Common myeloid progenitor, CD34-positive (primary cell): Measurements from ENCODE around the gene CDC14A.

Experiments used
- CTCF ChIA-PET: fragments of 350-600 bp; sonication (Branson Sonifier 250); formaldehyde crosslinking; loops from one replicate; lab custom pipeline; 2021; ENCODE audit warnings: antibody characterized with exemption; lab: Charles Lee
- POLR2A ChIA-PET: fragments of 350-600 bp; sonication (Branson Sonifier 250); formaldehyde crosslinking; loops from one replicate; lab custom pipeline; 2021; ENCODE audit warnings: antibody characterized with exemption; lab: Charles Lee
- DNase-seq, 3 donors: peaks; one replicate each; pipeline versions ENCODE4 v3.0.0 to v3.0.0-alpha.2; 2013
- H3K27ac ChIP-seq, 2 experiments: 1 replicate in 1 of 2; 2 replicates in 1 of 2; pipeline ENCODE4 v1.7.0; 2013; ENCODE audit warnings: inconsistent platforms in 2 of 2, low read length in 2 of 2, mild to moderate bottlenecking in 2 of 2, low read depth in 1 of 2, moderate library complexity in 1 of 2; ENCODE audit not compliant: severe bottlenecking in 2 of 2, insufficient read depth in 1 of 2, poor library complexity in 1 of 2
- H3K27me3 ChIP-seq, 5 experiments: replicated peaks in 2 of 5; 1 replicate in 3 of 5; 2 replicates in 2 of 5; pipeline versions ENCODE4 v1.6.1 to v1.7.0; 2013; ENCODE audit warnings: low read length in 4 of 5, mild to moderate bottlenecking in 2 of 5, moderate library complexity in 2 of 5, inconsistent platforms in 1 of 5; ENCODE audit not compliant: insufficient read depth in 5 of 5, control insufficient read depth in 4 of 5
- H3K36me3 ChIP-seq, 4 experiments: 1 replicate in 2 of 4; 2 replicates in 2 of 4; pipeline versions ENCODE4 v1.6.1 to v1.7.0; 2013; ENCODE audit warnings: low read length in 3 of 4, control low read depth in 1 of 4, mild to moderate bottlenecking in 1 of 4; ENCODE audit not compliant: control insufficient read depth in 4 of 4, insufficient read depth in 4 of 4
- H3K4me1 ChIP-seq, 4 experiments: 1 replicate in 3 of 4; 2 replicates in 1 of 4; pipeline versions ENCODE4 v1.6.1 to v1.7.1; 2013; ENCODE audit warnings: low read length in 3 of 4, mild to moderate bottlenecking in 3 of 4, control low read depth in 1 of 4, inconsistent platforms in 1 of 4, moderate library complexity in 1 of 4; ENCODE audit not compliant: control insufficient read depth in 4 of 4, insufficient read depth in 4 of 4; ENCODE audit errors: control extremely low read depth in 1 of 4
- H3K4me3 ChIP-seq, 7 experiments: 1 replicate in 4 of 7; 2 replicates in 3 of 7; pipeline versions ENCODE4 v1.5.1 to v1.7.0; 2013; ENCODE audit warnings: mild to moderate bottlenecking in 7 of 7, low read length in 6 of 7, moderate library complexity in 6 of 7, inconsistent platforms in 2 of 7, low read depth in 2 of 7, control low read depth in 1 of 7; ENCODE audit not compliant: insufficient read depth in 4 of 7, control insufficient read depth in 1 of 7; ENCODE audit errors: extremely low read depth in 1 of 7
- H3K9me3 ChIP-seq, 5 experiments: 1 replicate in 4 of 5; 2 replicates in 1 of 5; pipeline versions ENCODE4 v1.6.1 to v1.7.1; 2013; ENCODE audit warnings: low read length in 4 of 5, mild to moderate bottlenecking in 2 of 5, inconsistent platforms in 1 of 5, low read depth in 1 of 5, moderate library complexity in 1 of 5; ENCODE audit not compliant: control insufficient read depth in 4 of 5, insufficient read depth in 2 of 5; ENCODE audit errors: control extremely low read depth in 1 of 5
- WGBS: methylation state at CpG from one replicate; pipeline ENCODE4 v1.1.5; 2013; ENCODE audit not compliant: insufficient coverage; 5-methylcytosine and 5-hydroxymethylcytosine counted together

Gene CDC14A

DNA sequence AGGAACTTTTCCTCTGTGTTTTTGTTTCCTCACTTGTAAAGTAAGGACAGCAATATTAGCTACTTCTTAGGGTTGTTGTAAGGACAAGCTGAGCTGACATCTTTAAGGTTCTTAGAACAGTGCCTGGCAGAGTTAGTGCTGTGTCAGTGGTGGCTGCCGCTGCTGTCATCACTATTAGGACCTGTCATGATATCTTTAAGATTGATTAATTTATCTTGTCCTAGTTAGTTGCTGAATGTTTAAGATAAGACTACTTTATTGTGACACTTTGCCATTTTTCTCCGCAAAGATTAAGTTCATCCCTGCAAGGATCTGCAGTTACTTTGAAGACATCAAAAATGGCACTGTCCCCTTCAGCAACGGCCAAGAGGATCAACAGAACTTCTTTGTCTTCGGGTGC, 145.5 kb downstream of the CDC14A start:
- POLR2A ChIA-PET: no interaction called here
- H3K36me3 ChIP-seq: peaks cover 23 to 55% (median 37%) of the 10 kb centered on the region in 4 experiments
- no peak overlapping the region for H3K27ac ChIP-seq
- H3K4me3 ChIP-seq: no peak overlapping the region
- peaks cover 0 to 5% (median 0%) of the 10 kb centered on the region in 4 experiments for H3K4me1 ChIP-seq
- CTCF ChIA-PET: no interaction called here
- H3K27me3 ChIP-seq: no peaks in the 10 kb centered on the region
- no peaks in the 10 kb centered on the region for H3K9me3 ChIP-seq
- no peak for DNase-seq
- 100% methylated on average over 3 of the region's 4 CpGs for WGBS

DNA sequence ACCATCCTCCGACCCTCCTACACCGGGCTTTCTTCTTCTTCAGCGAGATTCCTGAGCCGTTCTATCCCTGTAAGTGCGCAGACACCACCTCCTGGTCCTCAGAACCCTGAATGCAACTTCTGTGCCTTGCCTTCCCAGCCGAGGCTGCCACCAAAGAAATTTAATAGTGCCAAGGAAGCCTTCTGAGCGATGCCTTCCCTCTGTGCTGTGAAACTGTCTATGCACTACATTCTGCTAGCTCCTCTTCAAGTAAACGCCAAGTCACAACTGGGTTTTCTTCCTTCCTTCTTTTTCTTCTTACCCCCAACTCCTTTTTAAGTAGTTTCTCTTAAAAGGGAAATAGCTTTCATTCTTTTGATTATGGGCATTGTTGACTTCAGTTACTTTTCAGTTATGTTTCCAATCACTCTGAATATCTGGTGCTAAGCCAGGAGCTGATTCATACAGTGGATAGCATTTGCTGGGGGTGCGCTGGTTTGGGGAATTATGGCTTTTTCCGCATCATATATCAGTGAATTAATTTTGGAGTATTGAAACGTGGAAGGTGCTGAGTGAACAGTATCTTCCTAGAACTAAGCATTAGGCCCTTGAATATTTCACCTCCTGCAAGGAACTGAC, 147.0 kb downstream of the CDC14A start:
- Histone ChIP-seq H3K27ac (no peak overlapping the region), H3K27me3 (no peaks in the 10 kb centered on the region), H3K9me3 (no peaks in the 10 kb centered on the region), H3K36me3 (peaks cover 25 to 64% (median 35%) of the 10 kb centered on the region in 4 experiments), H3K4me1 (peaks cover 0 to 5% (median 0%) of the 10 kb centered on the region in 4 experiments), H3K4me3 (no peak overlapping the region)
- DNase-seq: no peak
- CTCF ChIA-PET: interaction anchor here (1.5 kb wide), 1 partner anchor 13 kb away, joined by 4 read pairs; no protein-coding TSS in a partner anchor
- 95% methylated on average over 7 of the region's 11 CpGs for WGBS
- POLR2A ChIA-PET: no interaction called here

GRCh38 chr1:100502052-100502792, 149.9 kb downstream of the CDC14A start:
- POLR2A ChIA-PET: no interaction called here
- no peak for DNase-seq
- peaks cover 25 to 73% (median 38%) of the 10 kb centered on the region in 4 experiments for H3K36me3 ChIP-seq

DNA sequence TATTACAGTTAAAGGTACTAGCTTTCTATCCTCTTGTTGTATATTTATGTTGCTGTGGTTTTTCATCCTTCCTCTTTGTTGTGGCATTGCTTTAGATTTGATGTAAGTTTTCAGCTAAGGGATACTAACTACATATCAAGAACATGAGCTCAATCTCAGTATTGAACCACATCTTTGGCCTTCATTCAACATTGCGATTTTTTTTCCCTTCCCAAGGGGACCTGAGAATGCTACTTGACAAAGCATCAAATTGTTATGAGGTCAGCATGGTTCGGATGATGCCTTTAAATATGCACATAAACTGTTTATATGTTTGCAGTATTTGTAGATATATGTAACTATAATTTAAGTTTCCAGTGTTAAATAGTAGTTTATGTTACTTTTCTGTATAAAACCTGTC, 153.9 kb downstream of the CDC14A start:
- no peaks in the 10 kb centered on the region for H3K27me3 ChIP-seq
- H3K27ac ChIP-seq: no peak overlapping the region
- H3K36me3 ChIP-seq: peaks cover 20 to 53% (median 22%) of the 10 kb centered on the region in 4 experiments
- ChIA-PET CTCF (interaction anchor here (0.7 to 1.4 kb wide), 3 partner anchors 9 to 362 kb away, joined by 3 to 7 read pairs (median 4); no protein-coding TSS in a partner anchor), POLR2A (interaction anchor here (0.6 kb wide), 1 partner anchor 9 kb away, joined by 3 read pairs; no protein-coding TSS in a partner anchor)
- peaks cover 0 to 4% (median 0%) of the 10 kb centered on the region in 5 experiments for H3K9me3 ChIP-seq
- no peak for DNase-seq
- no peak overlapping the region for H3K4me3 ChIP-seq
- no CpG with 5 or more reads among the region's 2 CpGs for WGBS
- H3K4me1 ChIP-seq: peaks cover 10 to 18% (median 14%) of the 10 kb centered on the region in 4 experiments

More at GRCh38 chr1:100502052-100502792, 149.9 kb downstream of the CDC14A start:
- Histone ChIP-seq H3K27ac (no peak overlapping the region), H3K4me1 (peaks cover 0 to 5% (median 0%) of the 10 kb centered on the region in 4 experiments), H3K4me3 (no peak overlapping the region), H3K27me3 (no peaks in the 10 kb centered on the region), H3K9me3 (peaks cover 0 to 4% (median 0%) of the 10 kb centered on the region in 5 experiments)
- CTCF ChIA-PET: interaction anchor here (0.9 to 1.3 kb wide), 3 partner anchors 9 to 43 kb away, joined by 3 to 4 read pairs (median 3); no protein-coding TSS in a partner anchor
- 90% methylated on average over 2 of the region's 3 CpGs for whole genome bisulfite sequencing

DNA sequence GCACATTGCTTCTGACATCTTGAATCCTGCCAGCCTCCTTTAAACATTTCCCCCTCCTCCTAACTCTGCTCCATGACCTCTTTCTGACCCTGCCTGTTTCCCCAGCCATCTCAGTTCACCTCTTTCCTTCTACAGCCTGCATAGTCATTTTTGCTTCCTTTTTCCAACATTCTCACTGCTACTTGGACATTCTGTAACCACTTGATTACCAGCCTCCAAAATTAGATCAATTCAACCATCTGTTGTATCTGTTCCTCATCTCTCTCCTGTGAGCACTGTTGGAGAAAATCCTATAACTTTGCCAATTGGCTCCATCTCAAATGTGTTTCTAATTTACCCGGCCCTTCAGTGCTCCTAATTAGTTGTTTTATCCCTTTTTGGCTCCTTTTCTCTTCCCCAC, 158.1 kb downstream of the CDC14A start:
- peak in 2 of 3 donors; percentile 12 to 22 for DNase-seq
- no peaks in the 10 kb centered on the region for H3K27me3 ChIP-seq
- POLR2A ChIA-PET: interaction anchor here (0.9 kb wide), 1 partner anchor 14 kb away, joined by 5 read pairs; no protein-coding TSS in a partner anchor
- CTCF ChIA-PET: no interaction called here
- H3K9me3 ChIP-seq: peaks cover 0 to 3% (median 0%) of the 10 kb centered on the region in 5 experiments
- H3K27ac ChIP-seq: no peak overlapping the region
- 9% methylated on average over 1 of the region's 1 CpG for WGBS
- H3K4me3 ChIP-seq: no peak overlapping the region
- peaks cover 14 to 30% (median 24%) of the 10 kb centered on the region in 4 experiments for H3K36me3 ChIP-seq
- peaks cover 10 to 31% (median 16%) of the 10 kb centered on the region in 4 experiments for H3K4me1 ChIP-seq

GRCh38 chr1:100511058-100511457, 158.8 kb downstream of the CDC14A start:
- Histone ChIP-seq H3K36me3 (peaks cover 8 to 24% (median 20%) of the 10 kb centered on the region in 4 experiments), H3K9me3 (no peaks in the 10 kb centered on the region), H3K4me1 (peaks cover 10 to 35% (median 17%) of the 10 kb centered on the region in 4 experiments), H3K27ac (no peak overlapping the region), H3K27me3 (no peaks in the 10 kb centered on the region), H3K4me3 (no peak overlapping the region)
- DNase-seq: peak in 2 of 3 donors; percentile 27 to 43
- WGBS: 100% methylated on average over 2 of the region's 4 CpGs
- ChIA-PET POLR2A (no interaction called here), CTCF (interaction anchor here (0.9 to 1.8 kb wide), 3 partner anchors 8 to 358 kb away, joined by 3 to 4 read pairs (median 4); no protein-coding TSS in a partner anchor)
